GF-D8 (cell line): ENCODE measurements around the gene DUSP1.

Source experiments
- DNase-seq: peaks from one replicate; lab custom pipeline; 2025; lab: John Stamatoyannopoulos, UW

Gene DUSP1

DNA sequence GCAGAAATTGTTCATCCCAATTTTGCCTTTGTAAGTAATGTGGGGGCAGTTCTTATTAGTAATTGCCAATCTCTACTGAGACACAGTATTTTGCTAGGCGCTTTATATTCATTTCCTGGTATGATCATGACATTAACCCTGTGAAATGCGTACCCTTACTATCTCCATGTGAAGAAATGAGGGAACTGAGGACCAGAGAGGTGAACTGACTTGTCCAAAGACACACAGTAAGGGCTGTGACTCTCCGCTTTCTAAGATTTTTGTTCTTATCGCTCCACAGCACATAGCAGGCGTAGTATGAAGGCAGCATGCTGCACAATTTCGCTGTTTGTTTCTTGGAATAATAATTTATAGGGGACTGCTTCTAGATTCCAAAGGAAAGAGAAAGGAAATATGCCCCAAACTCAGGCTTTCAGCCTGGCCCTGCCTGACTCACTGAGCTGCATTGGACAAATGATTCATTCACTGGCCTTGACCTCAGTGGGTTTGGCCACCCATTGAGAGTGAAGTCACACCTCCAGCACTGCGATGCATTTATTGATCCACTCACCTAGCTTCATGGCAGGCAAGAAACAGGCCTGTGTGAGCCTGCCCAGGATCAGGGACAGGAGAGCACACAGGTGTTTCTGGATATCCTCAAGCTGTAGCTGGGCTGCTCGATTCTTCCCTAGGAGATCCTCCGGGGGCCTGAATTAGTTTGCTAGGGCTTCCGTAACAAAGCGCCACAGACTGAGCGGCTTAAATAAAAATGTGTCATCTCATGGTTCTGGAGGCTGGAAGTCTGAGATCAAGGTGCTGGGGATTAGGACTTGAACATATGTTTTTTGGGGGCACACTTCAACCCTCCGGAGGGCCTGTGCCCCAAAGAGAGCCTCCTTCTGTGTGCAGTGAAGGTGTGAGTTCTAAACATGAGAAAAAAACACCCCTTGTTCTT is 7.2 kb upstream of the DUSP1 start:
- DNase-seq, result no peak

DNA sequence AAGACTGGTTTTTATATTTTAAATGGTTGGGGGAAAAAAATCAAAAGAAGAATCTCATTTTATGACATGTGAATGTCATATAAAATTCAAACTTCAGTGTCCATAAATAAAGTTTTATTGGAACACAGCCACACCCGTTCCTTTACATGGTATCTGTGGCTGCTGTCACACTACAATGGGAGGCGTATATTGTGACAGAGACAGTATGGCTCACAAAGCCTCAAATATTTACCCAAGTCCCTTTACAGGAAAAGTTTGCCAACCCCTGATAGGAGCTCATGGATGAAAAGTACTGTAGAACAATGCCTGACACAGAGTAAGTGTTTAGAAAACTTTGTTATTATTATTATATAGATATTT is 5.2 kb upstream of the DUSP1 start:
- no peak for DNase-seq

DNA sequence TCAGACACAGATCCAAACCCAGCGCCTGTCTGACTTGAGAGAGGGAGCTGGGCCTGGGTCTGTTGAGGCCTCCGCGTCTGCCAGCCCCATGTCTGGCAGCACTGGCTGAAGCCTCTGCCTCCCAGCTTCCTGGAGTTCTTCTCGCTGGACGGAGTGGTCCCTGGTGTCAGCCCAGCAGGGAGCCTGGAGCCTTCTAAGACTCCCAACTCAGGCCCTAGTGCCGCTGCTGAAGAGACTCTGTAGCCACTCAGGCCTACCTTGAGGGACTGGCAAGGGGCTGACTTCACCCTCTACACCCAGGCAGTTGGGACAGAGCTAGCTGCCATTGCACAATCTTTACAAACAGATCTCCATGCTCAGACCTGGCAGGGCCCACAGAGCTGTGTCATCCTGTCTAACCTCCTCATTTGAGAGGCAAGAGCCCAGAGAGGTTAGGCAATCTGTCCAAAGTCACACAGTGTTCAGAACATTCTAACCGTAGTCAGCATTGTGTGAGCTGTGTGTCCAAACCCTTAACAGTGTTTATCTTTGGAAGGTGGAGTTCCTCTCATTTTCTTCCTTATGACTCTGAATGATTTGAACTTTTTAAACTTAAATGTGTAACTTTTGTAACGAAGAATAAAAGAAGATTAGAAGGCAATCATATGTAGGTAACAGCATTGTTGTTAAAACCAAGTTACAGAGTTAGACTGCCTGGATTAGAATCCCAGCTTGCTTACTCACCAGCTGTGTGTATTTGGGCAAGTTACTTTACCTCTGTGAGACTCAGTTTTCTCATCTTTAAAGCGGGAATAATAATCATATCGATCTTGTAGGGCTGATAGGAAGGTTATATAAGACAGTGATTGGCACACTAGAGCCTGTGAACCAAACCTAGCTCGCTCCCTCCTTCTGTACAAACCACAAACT is 4.6 kb upstream of the DUSP1 start:
- DNase-seq, result peak; percentile 72

DNA sequence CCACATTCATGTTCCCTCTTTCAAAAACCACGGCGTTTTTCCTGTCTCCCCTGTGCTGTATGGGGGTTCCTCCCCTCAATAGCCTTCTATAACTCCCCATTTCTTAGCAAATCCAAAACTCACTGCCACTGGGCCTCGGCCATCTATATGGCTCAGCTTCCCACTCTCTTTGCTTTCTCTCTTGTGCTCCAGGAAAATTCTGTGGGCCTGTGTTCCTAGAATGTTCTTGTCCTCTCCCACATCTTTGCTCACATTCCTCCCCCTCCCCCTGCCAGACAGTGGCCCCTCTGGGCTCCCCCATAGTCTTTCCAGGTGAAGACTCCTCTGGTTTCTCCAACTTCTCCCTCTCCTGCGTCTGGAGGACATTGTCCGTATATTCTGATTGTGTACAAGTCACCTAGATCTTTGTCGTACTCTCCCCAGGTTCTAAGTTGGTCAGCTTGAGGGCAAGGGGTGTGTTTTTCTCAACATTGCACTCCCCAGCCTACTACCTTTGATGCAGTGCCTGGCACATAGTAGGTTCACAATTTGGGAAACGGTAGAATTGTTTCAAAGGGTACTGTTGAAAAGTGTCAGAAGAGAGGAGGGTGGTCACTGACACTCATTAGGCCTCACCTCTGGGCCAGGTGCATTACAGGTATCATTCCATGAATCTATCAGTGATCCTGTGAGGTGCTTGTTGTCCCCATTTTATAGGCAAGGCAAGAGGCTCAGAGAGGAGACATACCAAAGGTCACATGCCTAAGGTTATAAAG is 3.7 kb upstream of the DUSP1 start:
- DNase-seq, result no peak

DNA sequence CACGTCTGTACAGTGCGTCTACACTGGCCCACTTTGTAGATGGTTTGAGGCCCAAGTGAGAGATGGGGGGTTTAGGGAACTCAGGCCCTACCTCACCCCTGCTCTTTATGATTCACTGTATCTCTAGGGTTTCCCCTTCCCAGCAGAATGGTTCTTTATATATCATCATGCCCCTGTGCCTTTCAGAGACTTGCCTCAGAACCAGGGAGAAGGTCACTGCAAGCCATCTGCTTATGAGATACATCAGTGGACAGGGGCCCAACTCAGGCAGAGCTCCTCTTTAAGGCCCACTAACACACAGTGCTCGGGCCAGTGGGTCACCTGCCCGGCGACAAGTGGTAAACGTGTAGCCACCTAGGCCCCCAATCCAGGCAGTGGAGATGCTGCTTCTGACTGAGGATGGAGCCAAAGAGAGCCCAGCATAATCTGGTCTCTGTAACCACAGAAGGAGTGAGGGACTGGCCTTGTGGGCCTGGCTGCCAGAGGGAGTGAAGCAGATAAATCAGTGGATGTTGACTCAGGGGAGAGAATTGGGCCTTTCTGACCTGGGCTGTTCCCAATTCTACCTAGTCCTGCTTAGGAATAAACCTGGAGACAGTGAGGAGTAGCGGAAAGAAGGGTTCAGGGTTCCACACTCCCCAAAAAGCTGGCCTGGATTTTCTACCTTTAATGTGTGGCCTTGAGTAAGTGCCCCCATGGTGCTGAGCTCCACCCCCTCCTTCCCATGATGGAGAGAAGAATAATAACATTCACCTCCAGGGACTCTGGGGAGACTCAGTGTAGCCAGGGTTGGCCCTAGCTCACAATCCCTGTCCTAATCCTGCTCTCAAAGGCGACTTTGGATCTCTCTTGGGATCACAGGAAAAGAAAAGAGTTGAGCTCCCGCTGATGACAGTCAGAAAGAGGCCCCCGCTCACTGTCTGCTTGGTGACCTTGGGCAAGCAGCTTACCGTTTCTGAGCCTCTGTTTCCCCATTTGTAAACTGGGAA is 2.8 kb upstream of the DUSP1 start:
- no peak for DNase-seq

DNA sequence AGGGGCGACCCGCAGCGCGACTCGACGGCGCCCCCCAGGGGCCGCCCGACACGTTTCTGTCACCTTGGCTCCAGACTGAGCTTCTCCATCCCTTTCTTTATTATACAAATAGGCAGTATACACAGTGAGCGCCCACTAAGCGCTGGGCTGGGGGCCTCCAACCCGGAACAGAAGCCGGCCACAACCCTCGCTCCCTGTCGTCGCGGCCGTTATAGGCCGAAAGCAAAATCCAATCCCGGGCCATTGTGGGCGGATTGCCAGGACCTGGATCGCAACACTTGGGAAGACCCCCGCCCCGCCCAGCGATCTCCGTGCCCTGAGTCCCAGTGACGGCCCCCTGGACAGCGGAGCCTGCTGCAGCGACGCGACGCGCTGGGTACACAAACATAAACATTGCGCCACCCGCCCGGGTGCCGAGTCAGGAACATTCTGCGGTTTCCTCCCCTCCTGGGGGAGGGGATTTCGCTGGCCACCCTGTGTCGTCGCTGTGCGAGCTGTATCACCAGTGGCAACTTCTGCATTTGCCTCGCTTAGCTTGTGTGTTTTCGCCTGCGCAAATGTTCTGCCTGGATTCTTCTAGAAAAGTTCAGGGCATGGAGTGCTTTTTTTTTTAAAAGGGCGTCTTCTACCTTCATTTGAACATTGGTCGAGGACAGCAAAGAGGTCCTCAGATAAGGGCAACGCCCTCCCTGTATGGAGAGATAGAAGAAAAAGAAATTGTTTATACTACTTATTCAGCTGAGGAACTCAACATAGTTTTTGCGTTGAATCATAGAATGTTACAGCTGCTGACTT is 1.3 kb upstream of the DUSP1 start:
- peak; percentile 83 for DNase-seq

DNA sequence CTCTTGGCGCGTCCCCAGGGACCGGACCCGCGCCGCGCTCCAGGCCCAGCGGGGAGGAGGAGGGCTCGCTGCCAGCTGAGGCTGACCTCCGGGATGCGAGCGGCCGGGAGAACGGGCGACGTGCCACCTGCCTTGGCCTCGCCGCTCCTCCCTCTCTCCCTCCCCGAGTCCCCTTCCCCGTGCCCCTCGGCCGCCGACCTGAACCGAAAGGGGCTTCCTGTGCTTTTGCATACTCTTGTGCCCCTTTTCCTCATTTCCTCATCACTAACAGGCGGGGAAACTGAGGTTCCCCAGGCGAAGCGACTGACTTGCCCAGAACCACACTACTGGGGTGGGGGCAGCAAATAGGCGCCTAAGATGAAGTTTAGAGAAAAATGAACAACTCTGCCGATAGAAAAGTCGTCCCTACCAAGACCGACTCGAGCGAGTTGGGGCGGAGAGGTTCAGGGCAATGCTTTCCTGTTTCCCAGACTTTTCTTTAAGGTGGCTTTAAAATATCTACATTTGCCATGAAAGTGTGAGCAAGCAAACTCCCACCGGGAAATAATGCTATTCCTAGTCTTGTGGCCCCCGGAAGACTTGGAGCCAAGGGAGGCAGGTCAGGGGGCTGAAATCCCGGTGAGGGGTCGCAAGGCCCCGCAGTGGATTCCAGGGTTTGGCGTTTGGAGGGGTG is 580 bp upstream of the DUSP1 start:
- no peak for DNase-seq

DNA sequence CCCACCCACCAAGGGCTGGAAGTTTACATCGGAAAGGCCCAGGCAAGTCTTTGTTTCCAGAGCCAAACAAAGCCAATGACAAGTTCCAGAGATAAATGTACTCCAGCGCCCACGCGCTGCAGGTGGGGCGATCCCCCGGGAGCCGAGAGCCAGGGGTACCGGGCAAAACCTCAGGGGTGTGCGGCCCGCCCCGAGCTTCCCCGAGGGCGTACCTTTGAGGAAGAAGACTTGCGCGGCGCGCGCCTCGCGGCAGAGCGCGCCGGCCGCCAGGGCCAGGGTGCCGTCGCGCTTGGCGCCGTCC is 671 bp downstream of the DUSP1 start:
- no peak for DNase-seq

DNA sequence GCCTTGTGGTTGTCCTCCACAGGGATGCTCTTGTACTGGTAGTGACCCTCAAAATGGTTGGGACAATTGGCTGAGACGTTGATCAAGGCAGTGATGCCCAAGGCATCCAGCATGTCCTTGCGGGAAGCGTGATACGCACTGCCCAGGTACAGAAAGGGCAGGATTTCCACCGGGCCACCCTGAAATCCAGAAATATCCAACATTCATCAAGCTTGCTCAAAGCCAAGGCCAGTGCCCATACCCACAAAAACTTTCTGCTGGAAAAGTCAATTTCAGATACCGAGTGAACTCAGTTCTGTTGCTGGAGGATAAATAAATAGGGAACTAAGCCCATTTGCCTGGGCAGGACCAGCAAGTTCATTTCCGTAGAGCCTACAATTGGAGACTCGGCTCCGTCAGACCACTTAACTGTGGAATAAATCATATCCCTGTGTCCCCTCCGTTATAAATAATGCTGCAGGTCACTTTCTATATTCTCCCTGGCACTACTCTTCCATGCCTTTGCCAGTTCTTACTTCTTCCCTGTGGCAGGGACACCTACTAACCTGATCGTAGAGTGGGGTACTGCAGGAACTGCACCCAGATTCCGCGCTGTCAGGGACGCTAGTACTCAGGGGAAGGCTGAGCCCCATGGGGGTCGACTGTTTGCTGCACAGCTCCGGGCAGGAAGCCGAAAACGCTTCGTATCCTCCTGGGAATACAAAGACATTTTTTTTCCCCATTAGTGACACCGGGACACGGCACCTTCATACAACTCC is 1.2 kb downstream of the DUSP1 start:
- DNase-seq, result no peak

DNA sequence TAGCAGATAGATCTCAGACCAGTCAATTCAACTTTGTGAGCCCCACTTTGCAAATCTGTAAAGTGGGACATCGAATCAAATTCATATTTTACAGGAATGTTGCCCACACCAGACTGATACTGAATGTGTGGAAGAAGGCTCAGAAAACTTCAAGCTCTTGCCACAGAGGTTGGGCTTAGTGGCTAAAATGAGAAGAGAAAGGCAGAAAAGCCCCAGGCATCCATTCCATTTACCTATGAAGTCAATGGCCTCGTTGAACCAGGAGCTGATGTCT is 1.7 kb downstream of the DUSP1 start:
- DNase-seq, result no peak

DNA sequence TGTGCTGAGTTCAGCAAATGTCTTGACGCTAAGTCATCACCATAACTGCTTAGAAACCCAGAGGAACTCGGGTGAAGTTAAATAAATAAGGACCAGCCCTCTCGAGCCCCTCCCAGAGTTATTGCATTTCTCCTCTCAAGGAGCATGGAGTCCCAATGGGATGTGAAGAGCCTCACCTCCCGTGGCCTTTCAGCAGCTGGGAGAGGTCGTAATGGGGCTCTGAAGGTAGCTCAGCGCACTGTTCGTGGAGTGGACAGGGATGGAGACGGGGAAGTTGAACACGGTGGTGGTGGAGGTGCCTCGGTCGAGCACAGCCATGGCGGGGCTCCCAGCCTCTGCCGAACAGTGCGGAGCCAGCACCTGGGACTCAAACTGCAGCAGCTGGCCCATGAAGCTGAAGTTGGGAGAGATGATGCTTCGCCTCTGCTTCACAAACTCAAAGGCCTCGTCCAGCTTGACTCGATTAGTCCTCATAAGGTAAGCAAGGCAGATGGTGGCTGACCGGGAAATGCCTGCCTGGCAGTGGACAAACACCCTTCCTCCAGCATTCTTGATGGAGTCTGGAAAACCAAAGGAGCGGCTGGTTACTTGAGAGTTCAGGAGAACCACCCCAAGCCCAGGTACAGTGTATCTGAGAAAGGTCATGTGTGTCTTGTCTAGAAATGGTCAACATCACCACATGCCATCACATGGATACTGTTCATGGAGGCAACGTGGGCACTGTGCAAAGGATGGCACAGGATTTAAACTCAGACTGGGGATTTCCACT is 2.2 kb downstream of the DUSP1 start:
- no peak for DNase-seq

DNA sequence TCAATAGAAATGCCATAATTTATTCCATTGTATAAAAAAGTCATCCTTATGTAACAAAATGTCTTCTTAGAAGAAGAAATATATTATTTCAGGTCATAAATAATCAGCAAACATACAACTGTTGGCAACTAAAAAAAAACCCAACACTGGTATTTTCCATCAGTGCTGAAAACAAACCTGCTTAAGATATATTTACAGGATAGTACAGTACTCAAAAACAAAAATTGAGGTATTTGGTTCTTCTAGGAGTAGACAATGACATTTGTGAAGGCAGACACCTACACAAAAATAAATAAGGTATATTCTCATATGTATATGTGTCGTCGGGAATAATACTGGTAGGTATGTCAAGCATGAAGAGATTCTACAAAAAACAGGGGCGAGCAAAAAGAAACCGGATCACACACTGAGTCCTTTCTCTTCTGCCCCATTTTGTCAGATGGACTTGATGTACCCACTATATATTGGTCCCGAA is 2.9 kb downstream of the DUSP1 start:
- DNase-seq, result no peak

DNA sequence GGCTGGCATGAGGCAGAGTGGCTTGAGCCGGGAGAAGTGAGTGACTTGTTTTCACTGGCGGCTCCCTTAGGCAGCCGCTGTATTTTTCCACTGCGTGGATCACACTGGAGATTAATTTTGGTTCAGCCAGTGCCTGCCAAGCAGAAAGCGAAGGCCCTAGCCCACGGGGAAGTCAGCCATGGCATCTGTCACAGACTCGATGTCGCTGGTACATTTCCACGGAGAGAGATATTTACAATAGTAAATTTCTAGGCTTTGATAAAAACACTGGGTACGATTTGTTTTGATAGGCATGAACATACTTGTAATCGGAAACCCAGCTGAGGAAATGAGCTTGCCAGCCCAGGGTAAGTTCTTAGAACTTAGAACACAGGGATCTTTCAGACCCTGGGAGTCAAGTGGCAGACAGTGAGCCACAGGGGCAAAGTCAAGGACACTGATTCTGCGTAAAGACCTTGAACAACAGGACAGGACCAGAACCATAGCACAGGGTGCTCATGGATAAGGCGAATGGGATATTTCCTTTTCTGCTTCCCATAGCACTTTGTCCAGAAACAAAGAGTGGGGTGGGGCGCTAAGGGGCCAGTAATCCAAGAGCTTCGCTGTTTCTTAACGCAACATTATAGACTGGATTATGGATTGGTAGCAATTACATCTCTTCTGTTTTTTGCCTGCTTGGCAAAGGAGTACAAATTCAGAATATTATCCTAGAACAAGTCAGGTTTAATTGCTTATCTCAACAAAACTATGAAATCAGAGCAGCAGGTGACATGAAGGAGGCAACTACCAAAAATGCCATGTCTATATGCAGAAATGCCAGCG is 4.5 kb downstream of the DUSP1 start:
- DNase-seq, result no peak

DNA sequence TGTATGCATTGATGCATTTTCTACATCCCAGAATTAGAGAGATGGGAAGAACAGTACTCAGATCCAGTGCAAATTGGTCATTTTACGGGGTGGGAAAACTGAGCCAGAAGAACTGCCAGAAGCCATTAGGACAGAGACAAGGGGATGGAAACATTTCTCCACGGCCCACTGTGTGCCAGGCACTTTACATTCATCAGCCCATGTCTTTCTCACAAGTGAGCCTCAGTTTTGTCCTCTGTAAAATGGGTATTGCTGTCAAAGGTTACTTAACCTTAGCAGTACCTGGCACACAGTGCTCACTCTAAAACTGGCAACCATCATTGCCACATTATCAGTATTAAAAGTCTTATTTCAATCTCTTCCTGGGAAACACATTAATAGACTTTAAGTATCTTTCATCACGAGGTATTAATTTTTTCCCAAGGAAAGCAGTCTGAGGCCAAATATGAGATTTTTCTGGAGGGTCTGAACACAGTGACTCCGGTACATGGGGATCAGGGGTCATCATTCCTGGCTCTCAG is 5.2 kb downstream of the DUSP1 start:
- DNase-seq, result no peak

DNA sequence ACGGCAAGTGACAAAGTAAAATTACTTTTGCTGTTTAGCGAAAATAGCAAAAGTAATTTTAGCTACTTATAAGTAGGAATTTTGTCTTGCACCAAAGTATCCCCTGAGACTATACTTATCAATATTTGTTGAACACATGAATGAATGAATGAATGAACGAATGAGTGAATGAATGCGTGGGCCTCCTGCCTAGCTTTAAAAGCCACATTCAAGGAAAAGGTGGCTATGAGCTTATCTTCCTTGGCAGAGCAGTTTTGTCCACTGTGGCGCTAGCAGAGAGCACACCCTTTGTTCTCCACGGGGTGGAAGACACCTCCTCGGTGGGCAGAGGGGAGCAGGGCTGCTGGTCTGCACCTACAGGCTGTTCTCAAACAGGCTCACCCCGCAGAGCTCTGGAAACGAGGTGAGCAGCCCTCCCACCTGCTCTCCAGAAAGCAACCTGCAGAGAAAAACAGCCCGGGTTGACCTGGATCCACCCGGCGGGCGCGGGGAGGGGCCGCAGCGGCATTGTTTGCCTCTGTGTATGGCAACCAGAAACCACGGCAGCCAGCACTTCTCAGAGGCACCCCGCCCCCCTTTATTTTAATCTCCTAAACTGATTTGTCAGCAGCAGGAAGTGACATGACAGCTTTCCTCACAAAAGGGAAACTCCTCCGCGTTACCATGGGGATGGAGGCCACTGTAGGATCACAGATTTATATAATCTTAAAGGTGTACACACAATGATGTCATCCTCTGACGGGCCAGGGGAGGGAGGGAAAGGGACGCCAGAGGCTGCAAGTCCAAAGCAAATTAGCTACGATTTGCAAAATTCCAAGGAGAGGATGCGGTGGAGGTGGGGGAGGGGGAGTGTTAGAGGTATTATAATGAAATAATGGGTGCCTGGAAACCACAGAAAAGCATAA is 5.9 kb downstream of the DUSP1 start:
- peak; percentile 73 for DNase-seq

DNA sequence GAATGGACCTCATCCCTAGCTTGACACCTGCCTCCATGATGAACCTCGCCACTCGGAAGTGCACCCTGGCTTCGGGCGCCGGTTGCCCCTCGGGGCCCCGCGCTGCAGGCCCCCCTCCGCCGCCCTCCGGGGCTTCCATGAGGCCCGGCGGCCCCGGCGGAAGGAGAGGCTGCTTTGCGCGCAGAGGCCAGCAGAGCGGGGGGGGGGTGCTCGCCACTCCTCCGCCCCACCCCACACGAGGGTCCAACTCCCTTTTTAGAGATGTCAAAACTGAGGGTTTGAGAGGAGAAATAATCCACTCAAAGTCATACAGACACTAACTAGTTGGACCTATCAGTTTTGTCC is 7.9 kb downstream of the DUSP1 start:
- no peak for DNase-seq
